HCEC 1CT (cell line): Measurements from ENCODE around the gene STXBP2.

Experiments used
- DNase-seq: peaks from one replicate; pipeline ENCODE4 v3.0.0-alpha.2; 2017

STXBP2 gene

DNA sequence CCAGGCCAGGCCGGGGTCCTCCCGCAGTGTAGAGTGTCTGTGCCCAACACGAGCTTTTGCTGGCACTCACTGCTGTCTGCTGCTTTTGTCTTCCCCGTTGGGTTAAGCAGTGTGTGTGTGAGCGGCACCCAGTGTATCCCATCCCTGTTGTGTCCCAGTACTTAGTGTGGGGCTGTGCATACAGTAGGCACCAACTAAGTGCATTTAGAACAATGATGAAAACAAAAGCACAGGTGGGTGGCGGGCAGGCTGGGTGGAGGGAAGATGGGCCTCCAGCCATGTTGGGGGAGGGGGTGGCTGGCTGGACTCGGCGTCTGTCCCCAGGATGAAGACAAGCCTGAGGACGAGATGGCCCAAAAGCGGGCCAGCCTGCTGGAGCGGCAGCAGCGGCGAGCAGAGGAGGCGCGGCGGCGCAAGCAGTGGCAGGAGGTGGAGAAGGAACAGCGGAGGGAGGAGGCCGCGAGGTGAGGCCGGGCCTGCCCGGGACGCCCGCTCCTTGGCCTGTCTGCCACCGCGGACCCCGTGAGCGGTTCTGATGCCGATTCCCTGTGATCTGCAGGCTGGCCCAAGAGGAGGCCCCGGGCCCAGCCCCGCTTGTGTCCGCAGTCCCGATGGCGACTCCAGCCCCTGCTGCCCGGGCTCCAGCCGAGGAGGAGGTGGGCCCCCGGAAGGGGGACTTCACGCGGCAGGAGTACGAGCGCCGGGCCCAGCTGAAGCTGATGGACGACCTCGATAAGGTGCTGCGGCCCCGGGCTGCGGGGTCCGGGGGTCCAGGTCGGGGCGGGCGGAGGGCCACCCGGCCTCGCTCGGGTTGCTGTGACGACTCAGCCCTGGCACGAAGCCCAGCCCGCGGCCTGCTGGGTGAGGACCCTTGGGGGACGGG, 21.8 kb upstream of the STXBP2 start:
- DNase-seq = no peak

DNA sequence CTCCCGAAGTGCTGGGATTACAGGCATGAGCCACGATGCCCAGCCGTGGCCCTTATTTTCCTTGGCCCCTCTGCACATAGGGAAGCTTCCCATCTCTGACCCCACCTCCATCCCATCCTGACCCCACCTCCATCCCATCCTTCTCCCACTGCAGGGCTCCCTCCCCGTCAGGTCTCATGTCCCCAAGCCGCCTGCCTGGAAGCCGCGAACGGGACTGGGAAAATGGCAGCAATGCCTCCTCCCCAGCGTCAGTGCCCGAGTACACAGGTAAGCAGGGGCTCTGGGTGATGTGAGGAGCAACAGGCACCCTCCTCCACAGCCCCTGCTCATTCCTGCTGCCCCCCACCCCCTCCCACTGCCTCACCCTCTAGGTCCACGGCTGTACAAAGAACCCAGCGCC, 19.7 kb upstream of the STXBP2 start:
- DNase-seq = no peak

DNA sequence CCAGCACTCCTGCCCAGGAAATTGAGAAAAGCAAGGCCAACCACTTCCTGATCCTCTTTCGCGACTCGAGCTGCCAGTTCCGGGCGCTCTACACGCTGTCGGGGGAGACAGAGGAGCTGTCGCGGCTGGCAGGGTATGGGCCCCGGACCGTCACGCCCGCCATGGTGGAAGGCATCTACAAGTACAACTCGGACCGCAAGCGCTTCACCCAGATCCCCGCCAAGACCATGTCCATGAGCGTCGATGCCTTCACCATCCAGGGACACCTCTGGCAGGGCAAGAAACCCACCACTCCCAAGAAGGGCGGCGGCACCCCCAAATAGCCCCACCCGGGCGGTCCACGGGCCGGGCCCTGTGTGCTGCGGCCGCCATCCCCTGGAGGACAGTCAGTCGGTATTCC, 19.2 kb upstream of the STXBP2 start:
- DNase-seq = no peak

DNA sequence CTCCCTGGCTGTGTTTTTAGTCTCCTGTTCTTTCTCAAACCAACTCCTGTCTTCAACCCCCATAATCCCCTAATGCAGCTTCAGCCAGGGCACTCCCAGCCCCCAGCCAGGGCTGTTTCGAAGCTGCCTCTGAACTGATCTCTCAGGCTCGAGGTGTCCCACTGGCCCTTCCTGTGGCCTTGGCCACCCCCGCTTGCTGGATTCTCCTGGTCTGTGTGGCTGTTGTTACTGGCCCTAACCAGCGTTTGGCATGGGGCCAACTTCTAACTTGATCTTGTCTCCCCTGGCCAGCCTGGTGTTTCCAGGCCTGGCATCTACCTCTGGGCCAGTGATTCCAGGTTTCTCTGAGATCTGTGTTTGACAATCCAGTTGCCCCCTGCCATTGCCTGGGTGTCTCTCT, 18.6 kb upstream of the STXBP2 start:
- DNase-seq = no peak

DNA sequence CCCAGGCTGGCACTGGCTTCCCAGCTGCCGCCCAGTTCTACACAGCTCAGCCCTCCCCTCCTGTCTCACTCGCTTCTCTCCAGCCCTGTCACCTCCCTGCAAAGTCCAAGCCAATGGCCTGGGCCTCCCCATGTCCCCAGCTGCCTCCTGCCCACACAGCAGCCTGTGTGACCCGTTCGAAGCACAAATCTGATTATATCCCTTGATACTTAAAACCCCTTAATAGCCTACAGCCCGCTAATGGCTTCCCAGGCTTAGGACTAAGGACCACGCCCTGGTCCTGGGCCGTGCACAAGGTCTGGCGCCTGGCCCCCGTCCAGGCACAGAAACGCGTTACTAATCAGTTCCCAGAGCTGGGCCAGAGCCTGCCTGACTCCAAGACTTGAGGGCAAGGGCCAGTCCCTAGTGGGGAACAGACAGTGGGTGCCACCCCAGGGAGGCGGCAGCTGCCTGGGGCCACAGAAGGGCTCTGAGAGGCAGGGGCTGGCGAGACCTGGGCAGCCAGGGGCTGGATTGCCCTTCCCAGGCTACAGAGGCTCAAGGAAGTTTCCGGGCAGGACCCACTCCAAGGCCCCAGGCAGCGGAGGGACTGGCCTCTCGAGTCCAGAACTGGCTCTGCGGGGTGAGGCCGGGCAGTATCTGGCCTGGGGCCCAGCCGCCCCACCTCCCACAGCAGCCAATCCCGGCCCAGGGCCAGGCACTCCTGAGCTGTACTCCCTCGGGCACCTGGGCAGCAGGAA, 18.0 kb upstream of the STXBP2 start:
- DNase-seq = no peak

DNA sequence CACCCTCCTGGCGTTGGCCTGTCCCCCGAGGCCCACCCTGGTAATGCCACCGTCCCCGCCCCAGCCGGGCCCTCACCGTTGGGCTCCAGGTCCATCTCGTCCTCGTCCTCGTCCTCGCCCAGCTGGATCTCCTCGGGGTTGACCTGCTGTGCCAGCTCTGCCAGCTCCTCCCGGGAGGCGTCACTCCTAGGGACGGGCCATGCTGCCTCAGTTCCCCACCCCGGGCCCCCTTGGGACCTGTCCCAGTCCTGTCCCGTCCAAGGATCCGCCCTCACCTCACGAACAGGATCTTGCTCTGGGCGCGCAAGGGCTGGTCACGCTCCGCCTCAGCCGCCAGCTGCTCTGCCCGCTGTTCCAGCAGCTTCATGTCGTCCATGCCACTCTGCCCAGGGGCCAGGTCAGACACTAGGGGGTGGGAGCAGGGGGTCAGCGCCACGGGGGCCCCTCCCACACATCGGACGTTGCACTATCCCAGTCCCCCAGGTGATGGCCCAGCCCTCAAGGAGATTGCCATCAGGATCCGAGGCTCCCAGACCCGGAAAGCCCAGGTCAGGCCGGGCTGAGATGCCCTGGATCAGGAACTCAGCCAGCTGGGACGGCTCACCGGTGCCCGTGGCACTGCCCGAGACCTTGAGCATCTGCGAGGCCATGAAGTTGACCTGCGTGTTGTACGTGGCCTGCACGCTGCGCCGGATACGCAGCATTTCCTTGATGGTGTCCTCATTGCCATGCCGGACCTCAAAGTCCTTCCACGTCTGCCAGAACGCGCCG, 17.1 kb upstream of the STXBP2 start:
- DNase-seq = no peak

DNA sequence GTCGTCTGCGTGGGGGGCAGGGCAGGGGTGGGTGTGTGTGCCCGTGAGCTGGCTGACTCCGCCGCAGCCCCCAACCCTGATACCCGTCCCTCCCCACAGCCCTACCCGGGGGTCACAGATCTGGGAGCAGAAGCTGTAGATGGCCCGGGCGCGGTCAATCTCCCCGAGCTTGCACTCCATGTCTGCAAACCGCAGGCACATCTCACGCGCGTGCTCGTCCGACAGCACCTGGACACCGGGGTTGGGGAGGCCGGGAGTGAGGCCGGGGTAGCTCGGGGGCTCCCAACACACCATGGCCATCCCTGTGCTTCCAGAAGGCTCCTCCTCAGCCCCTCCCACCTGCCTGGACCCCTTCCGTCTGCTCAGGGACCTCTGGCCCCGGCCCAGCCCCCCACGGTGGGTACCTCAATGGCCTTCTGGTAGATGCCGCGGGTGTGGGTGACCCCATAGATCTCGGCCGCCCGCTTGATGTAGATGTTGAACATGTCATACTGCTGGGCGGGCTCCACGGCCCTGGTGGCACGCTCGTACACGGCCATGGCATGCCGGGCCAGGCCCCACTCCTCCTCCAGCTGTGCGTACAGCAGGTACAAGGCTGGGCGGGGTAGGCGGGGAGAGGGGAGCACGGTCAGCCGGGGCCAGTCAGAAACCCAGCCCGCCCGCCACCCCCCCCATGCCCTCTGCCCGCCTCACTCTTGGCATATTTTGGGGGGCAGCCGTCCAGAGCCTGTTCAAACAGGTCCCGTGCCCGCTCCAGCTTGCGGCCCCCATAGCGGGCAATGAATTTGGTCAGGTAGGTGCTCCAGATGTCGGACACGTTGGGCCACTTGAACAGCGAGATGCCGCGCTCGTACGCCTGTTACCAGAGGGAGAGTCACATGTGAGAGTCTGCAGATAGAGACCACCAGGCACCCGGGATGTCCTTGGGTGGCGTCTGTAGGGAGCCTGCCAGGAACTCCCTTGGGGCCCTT, 16.2 kb upstream of the STXBP2 start:
- no peak for DNase-seq

DNA sequence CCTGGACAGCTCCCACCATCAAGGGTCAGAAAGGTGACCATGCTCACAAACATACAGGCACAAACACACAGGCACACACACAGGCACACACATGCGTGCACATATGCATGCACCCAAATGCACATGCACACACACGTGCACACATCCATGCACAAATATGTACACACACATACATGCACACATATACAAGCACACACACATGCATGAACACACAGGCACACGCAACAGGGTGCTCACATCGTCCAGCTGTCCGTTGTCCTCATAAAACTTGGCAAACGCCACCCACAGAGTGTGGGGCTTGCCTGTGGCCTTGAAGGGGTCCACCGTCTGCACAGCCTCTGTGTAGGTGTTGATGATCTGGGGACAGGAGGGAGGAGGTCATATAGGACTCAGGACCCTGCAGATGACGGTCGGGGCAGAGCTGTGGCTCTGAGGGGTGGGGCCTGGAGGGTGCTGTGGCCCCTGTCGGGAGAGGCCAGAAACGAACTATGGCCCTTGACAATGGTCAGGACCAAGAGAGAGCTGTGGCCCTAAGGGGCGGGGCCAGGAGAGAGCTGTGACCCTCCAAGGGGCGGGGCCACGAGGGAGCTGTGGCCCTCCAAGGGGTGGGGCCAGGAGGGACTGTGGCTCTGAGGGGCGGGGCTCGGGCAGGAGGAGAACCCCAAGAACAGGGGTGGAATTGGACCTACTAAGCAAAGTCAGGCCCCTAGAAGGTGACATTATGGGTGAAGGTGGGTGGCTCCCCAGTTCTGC, 13.8 kb upstream of the STXBP2 start:
- no peak for DNase-seq

DNA sequence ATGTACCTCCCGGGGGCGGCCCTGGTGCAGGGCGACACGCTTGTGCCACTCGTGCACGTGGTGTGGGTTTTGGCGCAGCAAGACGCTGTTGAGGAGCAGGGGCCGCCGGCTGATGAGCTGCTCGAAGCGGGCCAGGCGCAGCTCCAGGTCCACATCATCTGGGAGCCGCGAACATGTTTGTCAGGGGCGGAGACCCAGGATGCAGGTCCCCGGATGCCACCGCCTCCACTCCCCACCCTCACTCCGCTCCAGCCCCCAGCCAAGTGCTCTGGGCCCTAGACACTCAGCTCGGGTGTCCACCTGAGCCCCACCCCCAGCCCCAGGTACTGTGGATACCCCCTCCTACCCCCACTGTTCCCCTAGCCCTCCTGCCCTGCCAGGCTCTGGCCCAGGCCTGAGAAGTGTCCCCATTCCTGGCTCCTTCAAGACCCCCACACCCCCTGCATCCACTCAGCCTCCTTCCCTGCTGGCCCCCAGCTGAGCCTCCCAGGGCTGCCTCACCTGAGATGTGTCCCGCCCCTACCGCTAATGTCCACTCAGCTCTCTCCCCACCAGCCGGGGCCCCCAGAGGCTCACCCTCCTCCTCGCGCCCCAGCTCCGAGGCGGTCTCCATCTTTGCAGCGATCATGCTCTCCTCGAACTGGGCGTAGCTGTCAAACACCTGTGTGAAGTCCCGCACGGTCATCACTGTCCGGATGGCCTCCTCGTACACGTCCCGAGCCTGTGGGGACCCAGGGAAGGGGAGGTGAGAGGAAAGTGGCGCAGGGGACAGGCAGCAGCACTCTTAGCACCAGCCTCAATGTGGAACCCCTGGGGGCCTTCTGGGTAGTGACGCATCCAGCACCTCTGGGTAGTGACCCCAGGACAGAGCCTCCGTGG, 12.9 kb upstream of the STXBP2 start:
- no peak for DNase-seq

DNA sequence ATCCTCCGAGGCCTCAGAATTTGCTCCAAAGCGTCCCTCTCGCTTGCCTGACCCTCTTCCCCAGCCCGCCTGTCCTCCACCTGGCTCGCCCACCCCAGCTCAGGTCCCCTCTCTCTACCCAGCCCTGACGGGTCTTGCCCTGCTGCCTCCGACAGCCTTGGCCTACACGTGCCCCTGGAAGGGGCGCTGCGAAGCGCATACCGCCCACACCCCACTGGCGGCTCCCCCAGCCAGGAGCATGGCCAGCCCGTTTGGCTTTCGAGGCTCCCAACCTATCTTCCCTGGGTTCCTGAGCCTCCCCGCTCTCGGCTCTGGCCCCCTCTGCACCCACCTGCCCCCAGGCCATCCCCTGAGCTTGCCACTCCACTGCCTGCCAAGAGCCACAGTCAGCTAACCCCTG, 12.1 kb upstream of the STXBP2 start:
- DNase-seq = no peak

DNA sequence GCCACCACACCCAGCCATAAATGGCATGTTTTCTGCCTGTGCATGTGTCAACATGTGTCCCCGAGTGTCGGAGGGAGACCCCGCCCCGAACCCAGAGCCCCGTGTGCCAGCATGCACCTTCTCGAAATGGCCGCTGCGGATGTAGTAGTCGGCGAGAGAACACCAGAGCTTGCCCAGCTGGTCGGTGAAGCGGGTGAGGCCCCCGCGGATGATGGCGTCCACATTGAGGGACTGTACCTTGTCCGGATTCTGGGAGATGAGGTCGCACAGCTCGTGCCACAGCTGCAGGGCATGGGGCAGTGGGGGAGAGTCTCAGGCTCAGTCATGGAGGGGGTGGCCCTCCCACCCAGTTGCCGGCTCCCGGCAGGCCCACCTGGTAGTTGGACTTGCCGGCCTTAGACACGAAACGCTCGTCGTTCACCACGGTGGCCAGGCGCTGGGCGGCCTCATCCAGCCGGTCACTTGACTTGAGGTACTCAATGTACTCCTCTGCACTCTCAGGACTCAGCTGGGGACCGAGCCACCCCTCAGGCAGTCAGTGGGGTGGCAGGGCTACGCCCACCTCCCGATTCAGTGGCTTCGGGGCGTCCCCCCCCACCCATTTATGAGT, 11.0 kb upstream of the STXBP2 start:
- no peak for DNase-seq

DNA sequence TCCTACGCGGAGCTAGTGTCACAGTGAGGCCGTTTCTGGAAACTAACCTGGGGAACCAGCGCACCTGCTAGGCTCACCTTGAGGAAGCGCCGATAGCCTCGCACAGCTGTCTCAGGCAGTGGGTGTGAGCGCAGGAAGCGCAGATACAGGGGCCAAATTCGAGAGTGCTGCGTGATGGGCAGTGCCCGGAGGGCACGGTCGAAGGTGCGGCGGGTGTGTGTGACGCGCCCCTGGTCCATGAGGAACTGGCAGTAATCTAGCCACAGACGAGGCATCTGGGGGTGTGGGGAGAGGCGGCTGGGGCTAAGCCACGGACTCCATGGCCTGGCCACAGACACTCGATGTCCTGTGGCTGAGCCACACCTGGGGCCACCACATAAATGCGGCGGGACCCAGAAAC, 9.7 kb upstream of the STXBP2 start:
- no peak for DNase-seq

DNA sequence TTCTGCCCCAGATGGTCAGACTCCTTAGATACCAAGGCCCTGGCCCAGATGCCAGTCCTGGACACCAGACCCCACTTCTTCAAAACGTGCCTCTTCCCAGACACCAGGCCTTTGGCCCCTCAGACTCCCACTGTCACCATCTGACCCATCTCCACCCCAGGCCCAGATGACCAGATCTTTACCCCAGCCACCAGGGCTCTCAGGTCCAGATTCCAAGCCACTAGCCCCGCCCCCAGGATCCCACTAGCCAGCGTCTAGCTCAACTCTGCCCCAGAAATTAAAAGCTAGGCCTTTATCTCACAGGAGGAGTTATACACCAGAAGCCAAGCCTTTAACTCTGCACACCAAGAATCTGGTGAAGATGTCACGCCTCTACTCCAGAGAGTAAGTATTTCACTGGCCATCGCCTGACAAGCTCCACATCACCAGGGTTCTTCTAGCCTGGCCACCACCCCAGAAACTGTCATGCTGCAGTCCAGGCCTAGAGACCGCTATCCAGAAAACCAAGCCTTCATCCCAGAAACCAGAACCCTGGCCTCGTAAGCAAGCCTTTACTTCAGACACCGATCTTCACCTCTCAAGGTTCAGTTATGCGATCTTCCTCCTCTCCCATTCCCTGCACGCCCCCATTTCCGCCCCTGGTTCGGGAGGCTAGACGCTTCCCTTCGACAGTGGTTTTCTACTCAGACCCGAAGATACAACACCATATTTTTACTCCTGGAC, 8.2 kb upstream of the STXBP2 start:
- no peak for DNase-seq

DNA sequence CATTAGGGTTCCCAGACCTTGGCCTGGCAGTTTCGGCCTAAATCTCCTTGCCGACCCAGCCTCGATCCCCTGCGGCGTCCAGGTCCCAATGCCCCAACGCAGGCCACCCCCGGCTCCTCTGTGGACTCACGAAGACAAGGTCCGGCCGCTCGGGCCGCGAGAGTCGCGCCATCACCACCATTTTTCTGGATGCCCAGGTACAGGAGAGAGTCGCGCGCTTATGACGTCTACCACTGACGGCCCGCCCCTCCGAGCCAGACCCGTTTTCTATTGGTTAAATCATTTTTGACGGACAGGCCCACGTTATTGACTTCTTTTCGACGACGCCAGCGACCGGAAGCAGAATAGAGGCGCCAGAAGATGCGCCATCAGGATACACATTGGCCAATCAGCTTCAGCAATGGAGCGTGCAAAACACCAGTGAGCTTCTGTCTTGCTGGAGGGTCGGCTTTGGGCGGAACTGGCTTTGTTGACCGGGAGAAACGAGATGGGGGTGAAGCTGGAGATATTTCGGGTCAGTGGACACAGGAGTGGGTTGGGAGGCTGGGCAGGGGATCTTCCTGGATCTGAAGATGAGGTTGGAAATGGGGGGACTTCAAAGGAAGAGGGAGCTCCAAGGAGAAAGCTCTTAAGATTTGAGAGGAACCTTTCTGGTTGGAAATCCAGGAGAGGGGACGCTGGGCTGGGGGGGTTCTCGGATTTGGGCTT, 7.4 kb upstream of the STXBP2 start, which contains the start of the genes PET100 and XAB2:
TSS of gene PET100 (plus strand) at position 447 of the 708 bp plus-strand sequence. CDS start at position 488, 41 bp downstream.
TSS of gene XAB2 (minus strand) at position 199 of the 708 bp plus-strand sequence. CDS start at position 181, 18 bp downstream.
- DNase-seq = peak; percentile 99

DNA sequence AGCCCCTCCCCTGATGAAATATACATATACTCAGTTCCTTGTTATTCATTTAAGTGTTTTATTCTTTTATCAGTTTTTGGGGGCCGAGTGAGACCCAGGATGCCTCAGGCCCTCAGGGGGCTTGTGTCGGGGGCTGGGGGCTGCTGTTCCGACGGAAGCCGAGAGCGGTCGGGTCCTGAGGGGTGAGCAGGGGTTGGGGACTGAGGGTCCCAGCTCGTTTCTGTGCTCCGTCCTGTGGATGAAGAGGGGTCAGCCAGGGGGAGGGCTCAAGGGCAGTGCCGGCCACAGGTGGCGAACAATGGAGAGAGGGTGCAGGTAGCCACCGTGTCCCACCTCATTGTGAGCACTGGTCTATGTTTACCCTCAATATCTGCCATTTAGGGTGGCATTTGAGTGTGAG, 5.3 kb upstream of the STXBP2 start:
- DNase-seq = no peak

DNA sequence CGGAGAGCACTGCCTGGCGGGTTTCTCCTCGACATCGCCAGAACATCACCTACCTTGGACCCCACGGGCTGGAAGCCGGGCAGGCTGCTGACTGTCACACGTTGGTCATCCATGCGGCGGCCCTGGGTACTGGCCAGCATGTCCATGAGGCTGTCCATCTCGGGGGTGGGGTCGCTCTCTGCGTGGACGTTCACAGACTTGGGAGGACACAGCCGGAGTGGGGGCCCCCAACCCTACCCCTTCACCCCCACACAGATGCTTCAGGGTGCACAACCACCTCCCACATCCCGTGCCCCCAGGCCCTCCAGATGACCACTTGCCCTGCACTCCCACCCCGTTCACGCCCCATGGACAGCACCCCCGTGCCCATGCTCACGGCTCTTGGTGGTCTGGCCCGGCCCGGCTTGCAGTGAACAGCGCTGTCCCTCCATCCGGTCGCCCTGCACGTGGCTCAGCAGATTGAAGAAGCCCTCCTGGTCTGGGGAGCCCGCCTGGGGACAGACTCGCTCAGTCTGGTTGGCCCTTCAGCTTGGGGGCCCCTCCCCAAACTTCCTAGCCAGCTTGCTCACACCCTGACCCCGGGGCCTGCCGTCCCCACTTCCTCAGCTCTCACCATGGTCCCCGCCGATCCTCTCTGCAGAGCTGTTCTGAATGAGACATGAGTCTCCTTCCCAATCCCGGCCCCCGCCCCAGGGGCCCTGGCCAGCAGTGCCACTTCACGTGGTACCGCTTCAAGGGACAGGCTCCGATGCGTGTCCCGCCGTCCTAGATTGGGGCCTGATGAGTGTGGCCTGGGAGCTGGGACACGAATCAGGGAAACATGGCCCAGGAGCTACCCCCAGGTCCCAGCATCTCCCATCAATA, 4.3 kb upstream of the STXBP2 start:
- DNase-seq = no peak

DNA sequence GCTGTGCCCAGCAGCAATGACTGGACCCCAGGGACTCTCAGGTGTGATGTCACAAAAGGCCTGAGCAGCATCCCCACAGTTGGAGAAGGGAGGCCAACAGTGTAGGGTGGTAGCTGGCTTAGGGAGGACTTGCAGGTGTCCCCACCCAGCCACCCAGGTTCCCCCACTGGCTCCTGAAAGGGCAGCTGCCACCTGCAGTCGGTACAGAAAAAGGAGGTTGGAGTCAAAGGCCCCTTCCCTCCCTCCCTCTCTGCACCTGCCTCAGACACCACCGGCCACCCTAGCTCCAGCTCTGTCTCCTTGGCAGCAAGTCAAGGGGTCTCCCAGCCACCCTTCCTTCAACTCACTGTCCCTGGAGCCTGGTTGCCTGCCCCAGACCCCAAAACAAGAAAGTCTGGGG, 3.2 kb upstream of the STXBP2 start, which contains the start of gene PCP2:
TSS of gene PCP2 (minus strand) at position 22 of the 400 bp plus-strand sequence. CDS start 262 bp downstream, outside the sequence.
- DNase-seq = no peak
